IPS-20b (cell line): Measurements from ENCODE around the gene RPL5.

Experiments used
- H3K27ac ChIP-seq: one replicate; pipeline ENCODE4 v1.5.1; 2013; ENCODE audit warnings: low read length
- H3K27me3 ChIP-seq: 2 replicates; pipeline ENCODE4 v1.6.1; 2013; ENCODE audit warnings: mild to moderate bottlenecking, low read length, inconsistent platforms; ENCODE audit not compliant: insufficient read depth
- H3K36me3 ChIP-seq: 2 replicates; pipeline ENCODE4 v1.6.1; 2013; ENCODE audit warnings: low read depth, mild to moderate bottlenecking, inconsistent platforms, low read length, moderate library complexity; ENCODE audit not compliant: insufficient read depth
- H3K4me1 ChIP-seq: 2 replicates; pipeline ENCODE4 v1.6.1; 2013; ENCODE audit warnings: mild to moderate bottlenecking, control low read depth, inconsistent platforms, low read length, moderate library complexity; ENCODE audit not compliant: insufficient read depth
- H3K4me3 ChIP-seq: 2 replicates; pipeline ENCODE4 v1.5.1; 2013; ENCODE audit warnings: mild to moderate bottlenecking, low read length, inconsistent platforms
- H3K9ac ChIP-seq: 2 replicates; pipeline ENCODE4 v1.6.1; 2013; ENCODE audit warnings: low read depth, mild to moderate bottlenecking, inconsistent platforms, low read length, moderate library complexity
- H3K9me3 ChIP-seq: 2 replicates; pipeline ENCODE4 v1.6.1; 2013; ENCODE audit warnings: mild to moderate bottlenecking, low read depth, low read length, inconsistent platforms; ENCODE audit not compliant: insufficient read depth

RPL5 gene

DNA sequence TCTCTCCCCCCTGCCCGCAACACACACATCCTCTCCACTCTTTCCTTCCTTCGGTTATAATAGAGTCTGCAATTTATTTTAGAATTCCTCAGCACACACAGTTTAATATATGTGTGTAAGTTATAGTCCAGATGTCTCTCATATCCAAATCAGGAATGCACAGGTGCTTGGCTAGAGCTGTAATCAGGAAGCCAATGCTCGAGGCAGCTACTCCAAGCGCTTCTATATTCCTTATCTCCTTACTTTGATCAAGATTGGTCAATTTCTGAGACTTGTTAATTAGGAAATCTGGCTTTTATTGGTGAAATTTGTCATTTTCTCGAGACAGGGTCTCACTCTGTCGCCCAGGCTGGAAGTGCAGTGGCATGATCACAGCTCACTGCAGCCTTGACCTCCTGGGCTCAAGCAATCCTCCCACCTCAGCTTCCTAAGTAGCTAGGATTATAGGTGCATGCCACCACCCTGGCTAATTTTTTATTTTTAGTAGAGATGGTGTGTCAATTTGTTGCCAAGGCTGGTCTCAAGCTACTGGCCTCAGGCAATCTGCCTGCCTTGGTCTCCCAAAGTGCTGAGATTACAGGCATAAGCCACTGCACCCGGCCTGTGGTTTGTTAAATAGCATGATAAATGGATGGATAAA is 27.7 kb downstream of the RPL5 start:
- Histone ChIP-seq H3K4me1 (no peaks in the 10 kb centered on the region), H3K9me3 (no peaks in the 10 kb centered on the region), H3K27ac (no peak overlapping the region), H3K36me3 (no peaks in the 10 kb centered on the region), H3K9ac (no peak overlapping the region), H3K4me3 (no peak overlapping the region), H3K27me3 (no peaks in the 10 kb centered on the region)

GRCh38 chr1:92862605-92863004 is 30.8 kb downstream of the RPL5 start:
- no peaks in the 10 kb centered on the region for H3K9me3 ChIP-seq
- H3K27ac ChIP-seq: no peak overlapping the region
- no peaks in the 10 kb centered on the region for H3K36me3 ChIP-seq
- no peak overlapping the region for H3K4me3 ChIP-seq
- H3K4me1 ChIP-seq: no peaks in the 10 kb centered on the region
- no peak overlapping the region for H3K9ac ChIP-seq
- no peaks in the 10 kb centered on the region for H3K27me3 ChIP-seq

DNA sequence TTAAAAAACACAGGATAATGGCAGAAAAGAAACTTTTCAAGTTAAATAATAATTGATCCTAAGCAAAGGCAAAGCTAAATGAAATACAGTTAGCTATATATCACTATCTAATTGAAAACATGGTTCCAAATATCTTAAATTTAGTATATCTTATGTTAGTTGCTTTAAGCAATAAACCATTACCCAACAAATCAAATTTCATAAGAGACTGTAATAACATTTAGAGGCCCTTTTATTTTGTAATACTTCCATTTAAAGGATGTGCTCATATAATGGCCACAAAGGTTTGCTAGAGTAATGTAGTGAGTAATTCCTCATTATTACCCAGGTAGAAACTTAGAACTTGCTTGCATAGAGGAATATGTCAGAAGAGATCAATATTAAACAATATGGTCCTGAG is 32.3 kb downstream of the RPL5 start:
- no peaks in the 10 kb centered on the region for H3K36me3 ChIP-seq
- no peaks in the 10 kb centered on the region for H3K9me3 ChIP-seq
- H3K9ac ChIP-seq: no peak overlapping the region
- H3K4me1 ChIP-seq: no peaks in the 10 kb centered on the region
- H3K27me3 ChIP-seq: no peaks in the 10 kb centered on the region
- H3K4me3 ChIP-seq: no peak overlapping the region
- H3K27ac ChIP-seq: no peak overlapping the region

GRCh38 chr1:92870591-92870990 is 38.8 kb downstream of the RPL5 start:
- no peak overlapping the region for H3K27ac ChIP-seq
- no peaks in the 10 kb centered on the region for H3K36me3 ChIP-seq
- peaks cover 7% of the 10 kb centered on the region; the same call in 1 of the 2 replicates for H3K9me3 ChIP-seq
- H3K4me3 ChIP-seq: no peak overlapping the region
- no peak overlapping the region for H3K9ac ChIP-seq
- no peaks in the 10 kb centered on the region for H3K27me3 ChIP-seq
- no peaks in the 10 kb centered on the region for H3K4me1 ChIP-seq

- no peak overlapping the region for H3K27ac ChIP-seq
These were observed 40.9 kb downstream of the RPL5 start for GRCh38 chr1:92872719-92873118.

DNA sequence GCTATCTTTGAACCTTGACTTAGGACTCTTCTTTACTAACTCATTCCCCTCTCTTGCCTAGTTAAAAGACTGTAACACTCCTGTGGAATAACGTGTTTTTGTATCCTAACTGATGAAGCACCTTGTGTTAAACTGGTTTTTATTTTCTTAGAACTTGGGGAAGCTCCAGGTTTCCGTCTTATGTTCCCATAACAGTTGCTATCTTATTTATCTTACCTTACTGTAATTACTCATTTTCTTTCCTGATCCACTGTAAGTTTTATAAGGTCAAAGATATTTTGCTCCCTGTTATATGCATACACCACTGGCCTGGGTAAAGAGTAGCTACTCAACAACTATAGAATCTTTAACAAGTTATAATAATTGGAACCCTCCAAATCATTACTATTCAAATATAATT is 43.1 kb downstream of the RPL5 start:
- peaks cover 7% of the 10 kb centered on the region; the same call in 1 of the 2 replicates for H3K9me3 ChIP-seq

More at GRCh38 chr1:92872719-92873118, 40.9 kb downstream of the RPL5 start:
- H3K4me3 ChIP-seq: no peak overlapping the region
- H3K9ac ChIP-seq: no peak overlapping the region
- no peaks in the 10 kb centered on the region for H3K4me1 ChIP-seq
- H3K27me3 ChIP-seq: no peaks in the 10 kb centered on the region
- H3K9me3 ChIP-seq: peaks cover 7% of the 10 kb centered on the region; the same call in 1 of the 2 replicates
- H3K36me3 ChIP-seq: no peaks in the 10 kb centered on the region

DNA sequence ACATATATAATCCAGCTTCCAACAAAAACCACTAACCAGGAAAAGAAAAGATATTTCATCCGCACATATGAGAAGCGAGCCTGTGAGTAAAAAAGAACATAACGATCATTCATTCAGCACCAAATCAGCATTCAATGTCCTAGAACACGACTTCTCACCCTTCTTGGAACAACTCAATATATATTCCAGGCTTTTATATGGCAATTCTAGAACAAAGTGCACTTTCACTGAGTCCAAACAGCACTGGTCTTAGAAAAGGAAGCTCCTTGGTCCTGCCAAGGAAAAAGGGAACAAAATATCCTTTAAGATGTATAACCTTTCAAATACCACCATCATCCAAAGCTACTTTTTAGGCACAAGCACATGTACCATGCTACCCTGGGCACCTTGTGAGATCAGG is 44.5 kb downstream of the RPL5 start:
- peaks cover 7% of the 10 kb centered on the region; the same call in 1 of the 2 replicates for H3K9me3 ChIP-seq
- H3K27me3 ChIP-seq: no peaks in the 10 kb centered on the region
- H3K4me1 ChIP-seq: peaks cover 5% of the 10 kb centered on the region; the same call in 1 of the 2 replicates
- no peak overlapping the region for H3K27ac ChIP-seq
- no peak overlapping the region for H3K4me3 ChIP-seq
- H3K36me3 ChIP-seq: no peaks in the 10 kb centered on the region
- H3K9ac ChIP-seq: no peak overlapping the region

More for the DNA sequence above, 43.1 kb downstream of the RPL5 start:
- no peak overlapping the region for H3K9ac ChIP-seq
- no peaks in the 10 kb centered on the region for H3K27me3 ChIP-seq
- no peaks in the 10 kb centered on the region for H3K36me3 ChIP-seq
- H3K4me3 ChIP-seq: no peak overlapping the region
- H3K4me1 ChIP-seq: peaks cover 5% of the 10 kb centered on the region; the same call in 1 of the 2 replicates
- no peak overlapping the region for H3K27ac ChIP-seq

DNA sequence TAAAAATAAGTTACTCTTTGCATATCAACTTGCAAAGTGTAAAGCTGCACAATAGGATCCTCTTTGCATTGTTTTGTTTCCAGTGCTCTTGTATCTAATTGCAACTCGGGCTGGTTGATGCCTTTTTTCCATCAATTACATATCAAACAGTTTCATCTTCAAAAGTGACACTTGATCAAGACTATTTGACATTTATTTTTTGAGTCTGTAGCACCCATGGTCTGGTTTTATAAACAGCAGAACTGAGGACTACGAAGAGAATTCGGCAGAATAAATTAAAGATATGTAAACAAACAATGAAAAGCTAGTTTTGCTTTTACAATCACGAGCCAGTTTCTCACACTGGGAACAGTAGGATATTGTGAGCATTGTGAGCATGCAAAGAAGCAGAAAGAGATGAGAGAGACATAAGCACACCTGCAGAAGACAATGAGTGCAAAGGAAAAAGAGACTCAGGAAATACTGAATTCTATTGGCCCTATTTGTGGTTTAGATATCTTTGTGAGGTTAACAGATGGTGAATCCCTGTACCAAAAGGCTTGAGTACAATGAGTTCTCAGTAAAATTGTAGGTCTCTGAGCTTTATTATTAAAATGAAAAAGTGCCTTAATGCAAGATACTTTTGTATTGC is 45.4 kb downstream of the RPL5 start:
- Histone ChIP-seq H3K9me3 (peaks cover 7% of the 10 kb centered on the region; the same call in 1 of the 2 replicates), H3K9ac (no peak overlapping the region), H3K4me3 (no peak overlapping the region), H3K4me1 (peaks cover 5% of the 10 kb centered on the region; the same call in 1 of the 2 replicates), H3K36me3 (no peaks in the 10 kb centered on the region), H3K27ac (no peak overlapping the region), H3K27me3 (no peaks in the 10 kb centered on the region)

DNA sequence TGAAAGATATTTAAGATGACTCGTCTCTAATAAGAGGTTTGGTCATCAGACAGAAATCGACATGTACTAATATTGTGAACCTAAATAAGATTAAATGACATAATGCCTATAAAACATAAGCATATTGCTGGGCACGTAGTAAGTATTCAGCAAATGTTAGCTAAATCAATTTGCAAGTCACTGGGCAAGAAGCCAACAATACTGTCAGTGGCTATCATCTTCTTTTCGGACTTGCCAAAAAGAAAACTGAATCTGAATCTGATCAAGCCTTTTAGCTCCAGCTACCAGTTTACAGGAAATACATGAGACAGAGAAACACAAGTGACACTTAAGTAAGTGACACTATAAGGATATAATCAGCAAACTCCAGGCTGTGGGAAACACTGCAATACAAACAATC is 46.0 kb downstream of the RPL5 start:
- no peak overlapping the region for H3K4me3 ChIP-seq
- no peaks in the 10 kb centered on the region for H3K27me3 ChIP-seq
- peaks cover 5% of the 10 kb centered on the region; the same call in 1 of the 2 replicates for H3K4me1 ChIP-seq
- no peak overlapping the region for H3K9ac ChIP-seq
- H3K9me3 ChIP-seq: peaks cover 3% of the 10 kb centered on the region; the same call in 1 of the 2 replicates
- no peaks in the 10 kb centered on the region for H3K36me3 ChIP-seq
- H3K27ac ChIP-seq: no peak overlapping the region

- H3K36me3 ChIP-seq: no peaks in the 10 kb centered on the region
- no peak overlapping the region for H3K27ac ChIP-seq
- no peaks in the 10 kb centered on the region for H3K27me3 ChIP-seq
- peaks cover 5% of the 10 kb centered on the region; the same call in 1 of the 2 replicates for H3K4me1 ChIP-seq
- no peak overlapping the region for H3K9ac ChIP-seq
- no peaks in the 10 kb centered on the region for H3K9me3 ChIP-seq
- no peak overlapping the region for H3K4me3 ChIP-seq
These were observed 47.6 kb downstream of the RPL5 start for GRCh38 chr1:92879316-92879968.

- no peak overlapping the region for H3K27ac ChIP-seq
- H3K9me3 ChIP-seq: no peaks in the 10 kb centered on the region
- H3K27me3 ChIP-seq: no peaks in the 10 kb centered on the region
- H3K9ac ChIP-seq: no peak overlapping the region
- H3K4me1 ChIP-seq: peaks cover 5% of the 10 kb centered on the region; the same call in 1 of the 2 replicates
- H3K4me3 ChIP-seq: no peak overlapping the region
- H3K36me3 ChIP-seq: no peaks in the 10 kb centered on the region
These were observed 49.6 kb downstream of the RPL5 start for GRCh38 chr1:92881391-92881790.
